GM19351 (cell line): Measurements from ENCODE around the gene TMEM184C.

Experiments used
- ATAC-seq: cut with Tn5 transposase; IDR thresholded peaks from one replicate; pipeline ENCODE4 v1.9.1; 2021; ENCODE audit warnings: mild to moderate bottlenecking, moderate library complexity; ENCODE audit not compliant: unreplicated experiment

TMEM184C gene

GRCh38 chr4:147617173-147617840, at the start of gene TMEM184C:
TMEM184C (plus strand) TSS chr4:147617397; CDS start chr4:147617957, 560 bp downstream.
- ATAC-seq: peak; percentile 99

GRCh38 chr4:147570616-147571015, 46.6 kb upstream of the TMEM184C start:
- no peak for ATAC-seq

- no peak for ATAC-seq
Observed at GRCh38 chr4:147571036-147571770, 46.0 kb upstream of the TMEM184C start.

GRCh38 chr4:147576084-147576483, 41.1 kb upstream of the TMEM184C start:
- no peak for ATAC-seq

- no peak for ATAC-seq
Observed at GRCh38 chr4:147578051-147578476, 39.1 kb upstream of the TMEM184C start.

GRCh38 chr4:147578593-147578992, 38.6 kb upstream of the TMEM184C start:
- ATAC-seq: no peak

- ATAC-seq: no peak
Observed at GRCh38 chr4:147580396-147580795, 36.8 kb upstream of the TMEM184C start.

- ATAC-seq: no peak
Observed at GRCh38 chr4:147581606-147582350, 35.4 kb upstream of the TMEM184C start.

GRCh38 chr4:147582386-147583060, 34.7 kb upstream of the TMEM184C start:
- no peak for ATAC-seq

GRCh38 chr4:147583876-147584275, 33.3 kb upstream of the TMEM184C start:
- ATAC-seq: no peak

- no peak for ATAC-seq
Observed at GRCh38 chr4:147586032-147586431, 31.2 kb upstream of the TMEM184C start.

GRCh38 chr4:147586637-147587036, 30.6 kb upstream of the TMEM184C start:
- ATAC-seq: peak; percentile 93

- no peak for ATAC-seq
Observed at GRCh38 chr4:147587041-147587440, 30.2 kb upstream of the TMEM184C start.

- no peak for ATAC-seq
Observed at GRCh38 chr4:147589586-147589985, 27.6 kb upstream of the TMEM184C start.

- peak; percentile 47 for ATAC-seq
Observed at GRCh38 chr4:147590249-147590920, 26.8 kb upstream of the TMEM184C start.

GRCh38 chr4:147591106-147591505, 26.1 kb upstream of the TMEM184C start:
- ATAC-seq: no peak

- ATAC-seq: no peak
Observed at GRCh38 chr4:147594107-147594506, 23.1 kb upstream of the TMEM184C start.

- ATAC-seq: no peak
Observed at GRCh38 chr4:147594578-147594977, 22.6 kb upstream of the TMEM184C start.

GRCh38 chr4:147596377-147596776, 20.8 kb upstream of the TMEM184C start:
- no peak for ATAC-seq

GRCh38 chr4:147596981-147597380, 20.2 kb upstream of the TMEM184C start:
- no peak for ATAC-seq

- no peak for ATAC-seq
Observed at GRCh38 chr4:147597561-147597960, 19.6 kb upstream of the TMEM184C start.
